Erythroblast (primary cell): Measurements from ENCODE around the gene MAPRE2.

ENCODE experiments used
- GATA1 ChIP-seq: IDR thresholded peaks from 2 replicates; pipeline ENCODE4 v1.6.1; 2011; ENCODE audit warnings: low read depth, mild to moderate bottlenecking, control low read depth, low read length, moderate library complexity
- POLR2A ChIP-seq: IDR thresholded peaks from 2 replicates; pipeline ENCODE4 v1.6.1; 2011; ENCODE audit warnings: mild to moderate bottlenecking, low read length

- TF ChIP-seq POLR2A (no peak), GATA1 (no peak)
Observed at GRCh38 chr18:35128675-35129074, 87.5 kb downstream of the MAPRE2 start.
